Liver (tissue), 9 donors: ENCODE results near the gene LAD1. TPM values are rescaled to one million over a fixed set of nuclear protein-coding genes. Genes with fewer than 3 reads are reported as not detected.

ENCODE experiments used
- DNase-seq: peaks from one replicate; pipeline ENCODE4 v3.0.0-alpha.2; 2017; ENCODE audit warnings: low spot score
- H3K27ac ChIP-seq, 2 donors: one replicate each; pipeline ENCODE4 v1.7.0; 2013; ENCODE audit warnings: inconsistent platforms in 2 of 2, low read length in 2 of 2, control low read depth in 1 of 2, low read depth in 1 of 2, mild to moderate bottlenecking in 1 of 2
- H3K27me3 ChIP-seq, 4 donors: one replicate each; pipeline versions ENCODE4 v1.6.1 to v1.7.0; 2013; ENCODE audit warnings: low read length in 3 of 4, inconsistent platforms in 1 of 4, mild to moderate bottlenecking in 1 of 4, moderate library complexity in 1 of 4; ENCODE audit not compliant: control insufficient read depth in 4 of 4, insufficient read depth in 4 of 4
- H3K36me3 ChIP-seq, 4 donors: one replicate each; pipeline versions ENCODE4 v1.6.1 to v1.7.0; 2013; ENCODE audit warnings: low read length in 3 of 4, mild to moderate bottlenecking in 3 of 4, low read depth in 1 of 4, moderate library complexity in 1 of 4; ENCODE audit not compliant: control insufficient read depth in 4 of 4, insufficient read depth in 3 of 4
- H3K4me1 ChIP-seq, 4 donors: one replicate each; pipeline versions ENCODE4 v1.6.1 to v1.7.0; 2013; ENCODE audit warnings: low read length in 3 of 4, mild to moderate bottlenecking in 3 of 4, moderate library complexity in 1 of 4; ENCODE audit not compliant: control insufficient read depth in 4 of 4, insufficient read depth in 4 of 4
- H3K4me3 ChIP-seq, 3 donors: one replicate each; pipeline versions ENCODE4 v1.6.1 to v1.7.0; 2013; ENCODE audit warnings: low read length in 3 of 3, control low read depth in 1 of 3, low read depth in 1 of 3, mild to moderate bottlenecking in 1 of 3
- H3K9ac ChIP-seq, 2 donors: one replicate each; pipeline ENCODE4 v1.7.0; 2013; ENCODE audit warnings: low read length in 2 of 2, mild to moderate bottlenecking in 2 of 2, moderate library complexity in 2 of 2, control low read depth in 1 of 2, low read depth in 1 of 2
- H3K9me3 ChIP-seq, 4 donors: one replicate each; pipeline versions ENCODE4 v1.6.1 to v1.7.0; 2013; ENCODE audit warnings: low read length in 3 of 4; ENCODE audit not compliant: control insufficient read depth in 4 of 4
- ATF3 ChIP-seq: IDR thresholded peaks from 2 replicates; pipeline ENCODE4 v1.6.1; 2016; ENCODE audit warnings: antibody characterized with exemption
- CTCF ChIP-seq: fragments of 150-350 bp; IDR thresholded peaks from 2 replicates; pipeline ENCODE4 v1.5.1; 2017; ENCODE audit warnings: improper control_type of control experiment, low read depth, low read length; ENCODE audit not compliant: missing input control
- GABPA ChIP-seq, 2 donors: IDR thresholded peaks in 1 of 2; conservative IDR thresholded peaks in 1 of 2; 2 replicates each; pipeline ENCODE4 v1.6.1; 2016; ENCODE audit warnings: antibody characterized with exemption in 2 of 2, mild to moderate bottlenecking in 1 of 2, moderate library complexity in 1 of 2
- HNF4A ChIP-seq, 2 donors: conservative IDR thresholded peaks; 2 replicates each; pipeline ENCODE4 v1.6.1; 2016; ENCODE audit warnings: antibody characterized with exemption in 2 of 2, mild to moderate bottlenecking in 2 of 2
- JUND ChIP-seq, 2 donors: IDR thresholded peaks; 2 replicates each; pipeline ENCODE4 v1.6.1; 2016; ENCODE audit warnings: antibody characterized with exemption in 2 of 2
- NR2F2 ChIP-seq: IDR thresholded peaks from 2 replicates; pipeline ENCODE4 v1.6.1; 2016; ENCODE audit warnings: antibody characterized with exemption
- RAD21 ChIP-seq, 2 donors: IDR thresholded peaks; 2 replicates each; pipeline ENCODE4 v1.6.1; 2016; ENCODE audit warnings: antibody characterized with exemption in 2 of 2, mild to moderate bottlenecking in 2 of 2
- RXRA ChIP-seq, 2 donors: IDR thresholded peaks; 2 replicates each; pipeline ENCODE4 v1.6.1; 2017 to 2018; ENCODE audit warnings: antibody characterized with exemption in 2 of 2, mild to moderate bottlenecking in 1 of 2
- SP1 ChIP-seq: IDR thresholded peaks from 2 replicates; pipeline ENCODE4 v1.6.1; 2018; ENCODE audit warnings: antibody characterized with exemption, mild to moderate bottlenecking
- TAF1 ChIP-seq: conservative IDR thresholded peaks from 2 replicates; pipeline ENCODE4 v1.6.1; 2016; ENCODE audit warnings: antibody characterized with exemption, mild to moderate bottlenecking
- ZBTB33 ChIP-seq: IDR thresholded peaks from 2 replicates; pipeline ENCODE4 v1.6.1; 2016; ENCODE audit warnings: antibody characterized with exemption
- WGBS: extraction: QIAGEN DNeasy Blood & Tissue Kit; methylation state at CpG from one replicate; pipeline ENCODE4 v1.1.7; 2013; 5-methylcytosine and 5-hydroxymethylcytosine counted together
- polyA plus RNA-seq, 2 donors: library from polyadenylated mRNA; stranded (reverse) in 1 of 2; unstranded in 1 of 2; fragments of 200-250 nt in 1 of 2; fragments of >200 nt in 1 of 2; fragmentation: Nextera tagmentation in 1 of 2; extraction: Ambion mirVana in 1 of 2; gene quantifications; one replicate each; pipeline versions ENCODE4 v1.2.1 to v1.2.3, GENCODE V29; 2013 to 2015
- total RNA-seq, 2 donors: library from RNA; depleted of rRNA; stranded (reverse); fragments of >200 nt; gene quantifications; one replicate each; pipeline ENCODE4 v1.2.3, GENCODE V29; 2014
- donor health status: healthy.
- donor health status: healthy.
- donor health status: healthy.
- donor health status: healthy.
- donor health status: healthy.

LAD1 gene
- total and polyA plus RNA-seq, 4 donors: 3.4 to 13.7 (median 8.5) TPM

GRCh38 chr1:201346987-201347386 is 52.1 kb downstream of the LAD1 start:
- no peaks in the 10 kb centered on the region for H3K36me3 ChIP-seq
- no peaks in the 10 kb centered on the region for H3K4me1 ChIP-seq
- no peak overlapping the region for H3K9ac ChIP-seq
- H3K27me3 ChIP-seq: no peaks in the 10 kb centered on the region
- no peak overlapping the region for H3K4me3 ChIP-seq
- no peak for DNase-seq
- 17% methylated on average over 2 of the region's 2 CpGs for WGBS
- H3K9me3 ChIP-seq: peaks cover 0 to 4% (median under 1%) of the 10 kb centered on the region in 4 donors
- H3K27ac ChIP-seq: no peak overlapping the region
- TF ChIP-seq RAD21 (IDR thresholded peaks at IDR 0.05) (no peak), ZBTB33 (no peak), CTCF (no peak), NR2F2 (no peak), TAF1 (no peak), SP1 (no peak), GABPA (IDR thresholded peaks at IDR 0.05 in 1 of 2, conservative IDR thresholded peaks at IDR 0.05 in 1 of 2) (no peak), RXRA (IDR thresholded peaks at IDR 0.05) (no peak), JUND (IDR thresholded peaks at IDR 0.05) (no peak)

- Histone ChIP-seq H3K36me3 (no peaks in the 10 kb centered on the region), H3K9ac (no peak overlapping the region), H3K9me3 (peaks cover 0 to 5% (median 2%) of the 10 kb centered on the region in 4 donors), H3K27ac (no peak overlapping the region), H3K4me3 (no peak overlapping the region), H3K27me3 (no peaks in the 10 kb centered on the region), H3K4me1 (no peaks in the 10 kb centered on the region)
- 54% methylated on average over 5 of the region's 5 CpGs for WGBS
- no peak for DNase-seq
- TF ChIP-seq HNF4A (conservative IDR thresholded peaks at IDR 0.05) (no peak), NR2F2 (no peak), JUND (IDR thresholded peaks at IDR 0.05) (no peak), ATF3 (no peak), RAD21 (IDR thresholded peaks at IDR 0.05) (peak; percentile 69 to 77), CTCF (peak; percentile 55)
Measured at GRCh38 chr1:201346337-201346939, 52.7 kb downstream of the LAD1 start.
